GM19099 (cell line): ENCODE data around the gene RERE.

ENCODE experiments used
- POLR2A ChIP-seq: IDR thresholded peaks from 3 replicates; pipeline ENCODE4 v1.6.1; 2011; ENCODE audit warnings: low read depth; ENCODE audit not compliant: insufficient read length; ENCODE audit errors: extremely low read depth

The RERE gene

GRCh38 chr1:8629241-8630091, 188.0 kb downstream of the RERE start:
- TF ChIP-seq POLR2A: no peak

DNA sequence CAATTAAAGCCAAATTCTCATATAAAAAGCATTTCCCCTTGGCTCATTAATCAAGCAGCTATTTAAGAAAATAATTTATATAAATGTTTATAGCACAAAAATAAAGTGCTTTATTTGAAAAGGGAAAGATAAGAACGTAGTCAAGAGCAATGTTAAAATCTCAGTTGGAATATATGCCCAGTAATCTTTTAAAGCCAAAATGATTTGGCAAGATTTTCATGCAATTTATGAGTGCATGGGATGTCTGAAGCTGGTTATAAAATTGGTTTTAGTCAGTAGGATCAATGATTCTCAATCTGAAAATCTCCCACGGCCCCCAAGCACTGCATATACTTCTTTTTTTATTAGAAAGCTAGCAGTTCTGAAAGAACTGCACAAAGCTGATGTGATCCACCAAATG, 188.8 kb downstream of the RERE start:
- TF ChIP-seq POLR2A: no peak

DNA sequence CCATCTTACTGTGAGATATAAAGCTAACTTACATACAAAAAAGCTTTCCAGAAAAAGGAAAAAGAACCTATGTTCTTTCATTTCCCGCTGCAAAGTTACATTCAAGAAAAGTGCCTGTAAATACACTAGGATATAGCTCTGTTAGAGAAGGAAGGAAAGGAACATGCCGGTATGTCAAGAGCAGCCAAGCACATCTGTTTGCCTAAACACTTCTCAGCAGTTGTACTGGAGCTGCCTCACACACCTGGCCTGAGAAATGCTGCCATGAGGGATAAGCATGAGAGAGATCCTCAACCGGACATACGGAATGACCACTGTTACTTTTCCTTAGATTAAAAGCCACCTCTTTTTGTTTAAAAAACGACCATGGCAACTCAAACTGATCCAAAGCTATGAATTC, 189.7 kb downstream of the RERE start:
- no peak for TF ChIP-seq POLR2A

DNA sequence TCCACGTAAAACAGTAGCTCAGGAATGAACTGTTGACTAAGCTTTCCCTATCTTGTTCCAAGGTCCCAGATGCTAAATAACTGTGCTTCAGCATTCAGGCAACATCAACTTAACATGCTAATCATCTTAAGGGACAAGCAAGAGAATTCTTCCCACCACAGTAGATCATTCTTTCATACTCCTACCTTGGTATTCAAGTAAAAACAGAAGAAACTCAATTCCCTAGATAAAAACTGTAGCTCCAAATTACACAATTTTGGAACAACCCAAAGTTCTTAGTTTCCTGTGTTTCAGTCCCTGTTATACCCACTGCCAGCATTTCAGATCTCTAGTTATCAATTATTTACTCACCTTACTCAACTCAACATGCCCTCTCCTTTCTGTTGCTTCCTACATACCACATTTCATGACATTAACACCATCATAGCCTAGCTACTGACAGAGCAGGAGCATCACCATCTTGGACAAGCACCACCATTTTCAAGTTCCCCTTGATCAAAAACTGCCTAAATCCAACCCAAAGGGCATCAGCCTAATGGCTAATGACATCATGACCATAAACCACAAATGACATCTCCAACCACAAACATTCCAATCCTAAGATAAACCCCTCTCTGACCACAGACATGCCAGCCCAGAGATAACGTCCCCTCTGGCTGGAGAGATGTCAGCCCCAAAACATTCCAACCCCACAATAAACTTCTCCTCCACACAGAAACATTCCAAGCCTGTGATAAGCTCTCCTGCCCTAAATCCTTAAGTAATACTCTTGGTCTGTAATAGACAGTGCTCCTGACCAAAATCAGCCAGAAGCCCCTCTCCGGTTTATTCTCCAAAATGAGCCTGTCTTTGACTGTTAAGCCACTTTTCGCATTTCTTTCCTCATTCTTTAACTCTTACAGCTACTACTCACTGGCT, 191.2 kb downstream of the RERE start:
- TF ChIP-seq POLR2A: no peak

DNA sequence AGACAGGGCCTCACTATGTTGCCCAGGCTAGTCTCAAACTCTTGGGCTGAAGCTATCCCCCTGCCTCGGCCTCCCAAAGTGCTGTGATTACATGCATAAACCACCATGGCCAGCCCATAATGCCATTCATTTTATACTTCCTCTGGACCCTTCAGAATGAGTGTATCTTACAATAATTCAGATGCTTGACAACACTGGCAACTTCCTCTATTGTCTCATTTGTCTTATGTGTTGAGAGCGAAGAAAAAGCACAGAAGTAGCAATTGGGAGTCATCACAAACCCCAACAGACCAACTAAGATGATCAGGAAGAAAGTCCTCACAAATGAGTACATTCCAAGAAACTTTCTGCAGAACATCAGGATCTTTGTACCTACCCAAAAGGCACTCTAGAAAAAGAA, 191.9 kb downstream of the RERE start:
- no peak for TF ChIP-seq POLR2A

DNA sequence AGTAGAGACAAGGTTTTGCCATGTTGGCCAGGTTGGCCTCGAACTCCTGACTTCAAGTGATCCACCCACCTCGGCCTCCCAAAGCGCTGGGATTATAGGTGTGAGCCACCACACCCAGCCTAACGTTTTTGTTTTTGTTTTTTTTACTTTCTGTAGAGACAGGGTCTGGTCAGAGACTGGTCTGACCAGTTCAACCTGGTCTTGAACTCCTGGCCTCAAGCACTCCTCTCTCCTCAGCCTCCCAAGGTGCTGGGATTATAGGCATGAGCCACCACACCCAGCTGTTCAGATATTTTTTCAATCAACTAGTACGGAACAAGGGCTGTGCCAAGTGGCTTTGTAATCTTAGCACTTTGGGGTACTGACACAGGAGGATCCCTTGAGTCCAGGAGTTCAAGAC, 209.5 kb downstream of the RERE start:
- no peak for TF ChIP-seq POLR2A

- no peak for TF ChIP-seq POLR2A
Observed at GRCh38 chr1:8604041-8604945, 213.1 kb downstream of the RERE start.

GRCh38 chr1:8603220-8603616, 214.2 kb downstream of the RERE start:
- no peak for TF ChIP-seq POLR2A

- no peak for TF ChIP-seq POLR2A
Observed at GRCh38 chr1:8602471-8603219, 214.8 kb downstream of the RERE start.

- no peak for TF ChIP-seq POLR2A
Observed at GRCh38 chr1:8600336-8600735, 217.1 kb downstream of the RERE start.

- no peak for TF ChIP-seq POLR2A
Observed at GRCh38 chr1:8599646-8600212, 217.7 kb downstream of the RERE start.

GRCh38 chr1:8598783-8599182, 218.7 kb downstream of the RERE start:
- TF ChIP-seq POLR2A: no peak

DNA sequence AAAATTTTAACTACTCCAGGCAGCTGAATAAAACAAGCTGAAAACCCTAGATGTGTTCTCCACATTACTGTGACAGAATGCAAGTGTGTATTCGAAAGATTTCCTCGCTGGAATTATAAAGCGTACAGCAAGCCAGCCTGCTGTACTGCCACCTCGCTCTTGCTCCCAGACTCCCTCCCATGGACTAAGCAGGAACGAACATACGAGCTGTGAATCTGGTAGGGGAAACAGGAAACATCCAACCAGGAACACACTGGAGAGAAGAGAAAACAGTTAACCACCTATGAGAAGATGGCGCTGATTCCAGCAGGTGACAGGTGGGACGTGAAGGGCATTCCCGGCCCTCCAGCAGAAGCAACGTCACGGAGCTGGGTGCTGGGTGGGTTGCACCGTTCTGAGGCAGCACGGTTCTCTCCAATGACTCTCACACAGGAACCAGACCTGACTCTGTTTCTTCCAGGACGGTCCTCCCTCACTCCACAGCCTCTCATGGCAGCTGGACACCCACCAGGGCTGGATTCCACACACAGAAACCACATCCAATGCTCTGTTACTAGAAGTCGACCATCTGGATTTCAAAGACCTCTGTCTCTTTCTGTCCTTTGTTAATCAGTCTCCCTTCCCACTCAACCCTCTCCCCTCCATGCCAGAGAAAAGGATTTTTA, 219.2 kb downstream of the RERE start:
- no peak for TF ChIP-seq POLR2A
